SU-DHL-6 (cell line): Measurements from ENCODE around the gene FAM53A.

ENCODE experiments used
- CTCF ChIP-seq: fragments of 200-600 bp; sonication (generic); IDR thresholded peaks from one replicate; pipeline ENCODE4 v1.5.1; 2017; ENCODE audit warnings: antibody characterized with exemption, mild to moderate bottlenecking, low read length, moderate library complexity; ENCODE audit not compliant: insufficient read depth, poor library complexity, severe bottlenecking
- EZH2phosphoT487 ChIP-seq: fragments of 200-600 bp; sonication (generic), shearing (Covaris generic); conservative IDR thresholded peaks from 2 replicates; pipeline ENCODE4 v1.6.1; 2018; ENCODE audit warnings: mild to moderate bottlenecking, antibody characterized with exemption, low read length, moderate library complexity, mixed read lengths

GRCh38 chr4:1731180-1731579 lies 47.1 kb upstream of the FAM53A start:
- no peak for TF ChIP-seq CTCF
- no peak for TF ChIP-seq EZH2phosphoT487
